HG03354 (cell line): ENCODE data around the gene KIAA1549.
"Not testable (repeated sequence)": the region's sequence is repeated elsewhere in the genome, so short reads cannot be mapped to it uniquely, and the experiment has no call there.

Experiments
- ATAC-seq: cut with Tn5 transposase; IDR thresholded peaks from one replicate; pipeline ENCODE4 v1.9.1; 2021; ENCODE audit warnings: mild to moderate bottlenecking; ENCODE audit not compliant: unreplicated experiment, poor library complexity, severe bottlenecking

Gene KIAA1549

DNA sequence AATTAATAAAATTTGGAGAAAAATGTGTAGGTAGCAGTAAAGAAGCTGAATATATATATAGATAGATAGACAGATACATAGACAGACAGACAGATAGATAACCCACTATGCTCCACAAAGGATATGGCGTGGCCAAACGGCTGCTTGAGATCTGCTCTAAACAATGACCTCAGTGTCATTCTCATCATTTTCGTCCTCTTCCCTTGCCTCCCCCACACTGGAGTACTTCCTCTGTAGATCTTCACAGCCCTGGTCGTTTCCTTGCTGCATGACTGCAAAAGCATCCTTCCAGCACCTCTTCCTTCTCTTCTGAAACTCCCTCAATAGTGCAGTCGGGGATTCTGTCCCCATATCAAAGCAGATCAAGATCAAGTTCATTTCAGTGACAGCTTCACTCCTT is 147.6 kb downstream of the KIAA1549 start:
- ATAC-seq = no peak

DNA sequence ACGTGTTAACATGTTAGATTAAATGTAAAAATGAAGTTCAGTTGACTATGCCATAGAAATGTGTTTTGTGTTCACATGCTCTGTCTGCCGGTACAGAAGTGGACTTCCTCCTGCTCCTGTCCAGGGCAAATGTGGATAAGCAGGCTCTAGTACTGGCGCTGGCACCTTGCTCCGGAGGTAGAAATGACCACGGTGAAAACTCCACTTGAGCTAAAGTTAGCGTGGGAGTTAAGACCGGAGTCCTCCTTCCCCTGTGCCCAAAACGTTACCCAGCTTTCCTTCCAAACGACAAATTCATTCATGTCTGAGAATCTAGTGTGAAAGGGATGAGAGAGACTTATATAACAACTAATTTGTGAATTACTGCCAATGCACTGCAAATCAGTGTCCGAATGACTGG is 148.2 kb downstream of the KIAA1549 start:
- no peak for ATAC-seq

DNA sequence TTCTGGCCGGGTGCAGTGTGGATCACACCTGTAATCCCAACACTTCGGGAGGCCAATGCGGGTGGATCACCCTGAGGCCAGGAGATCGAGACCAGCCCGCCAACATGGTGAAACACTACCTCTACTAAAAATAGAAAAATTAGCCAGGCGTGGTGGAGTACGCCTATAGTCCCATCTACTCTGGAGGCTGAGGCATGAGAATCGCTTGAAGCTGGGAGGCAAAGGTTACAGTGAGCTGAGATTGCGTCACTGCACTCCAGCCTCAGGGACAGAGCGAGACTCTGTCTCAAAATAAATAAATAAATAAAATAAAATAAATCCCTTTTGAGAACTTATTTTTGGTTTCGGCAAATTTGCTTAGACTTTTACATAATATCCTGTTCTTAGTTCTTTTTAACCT is 151.9 kb downstream of the KIAA1549 start:
- ATAC-seq = no peak

DNA sequence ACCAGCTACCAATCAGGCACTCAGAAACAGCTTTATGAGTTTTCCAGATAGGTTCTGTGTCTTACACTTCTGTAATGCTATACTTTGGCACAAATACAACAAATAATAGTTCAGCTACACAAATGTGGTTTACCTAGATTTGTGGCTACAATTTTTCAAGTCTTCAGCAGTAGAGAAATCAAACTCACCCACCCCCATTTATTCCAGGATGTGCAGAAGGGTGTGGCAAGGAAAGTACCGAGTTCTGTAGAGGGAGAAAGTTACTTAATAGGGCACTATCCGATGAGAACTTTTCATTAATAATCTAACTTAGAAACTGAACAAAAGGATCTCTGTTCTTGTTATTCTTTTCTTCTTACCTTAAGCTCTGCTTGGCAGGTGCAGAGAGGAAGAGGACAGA is 152.9 kb downstream of the KIAA1549 start:
- no peak for ATAC-seq

DNA sequence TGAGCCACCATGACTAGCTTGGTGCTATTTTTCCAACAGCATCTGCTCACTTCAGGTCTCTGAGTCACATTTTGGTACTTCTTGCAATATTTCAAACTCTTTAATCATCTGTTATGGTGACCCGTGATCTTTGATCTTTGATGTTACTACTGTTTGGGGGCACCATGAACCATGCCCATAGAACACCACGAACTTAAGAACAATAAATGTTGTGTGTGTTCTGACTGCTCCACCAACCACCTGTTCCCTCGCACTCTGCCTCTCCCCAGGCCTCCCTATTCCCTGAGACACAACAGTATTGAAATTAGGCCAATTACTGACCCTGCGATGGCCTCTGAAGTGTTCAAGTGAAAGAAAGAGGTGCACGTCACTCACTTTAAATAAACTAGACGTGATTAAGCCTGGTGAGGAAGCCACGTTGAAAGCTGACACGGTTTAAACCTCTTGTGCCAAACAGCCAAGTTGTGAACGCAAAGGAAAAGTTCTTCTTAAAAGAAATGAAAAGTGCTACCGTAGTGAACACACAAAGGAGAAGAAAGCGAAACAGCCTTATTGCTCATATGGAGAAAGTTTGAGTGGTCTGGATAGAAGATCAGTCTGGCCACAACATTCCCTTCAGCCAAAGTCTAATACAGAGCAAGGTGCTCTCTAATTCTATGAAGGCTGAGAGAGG is 156.0 kb downstream of the KIAA1549 start:
- no peak for ATAC-seq

DNA sequence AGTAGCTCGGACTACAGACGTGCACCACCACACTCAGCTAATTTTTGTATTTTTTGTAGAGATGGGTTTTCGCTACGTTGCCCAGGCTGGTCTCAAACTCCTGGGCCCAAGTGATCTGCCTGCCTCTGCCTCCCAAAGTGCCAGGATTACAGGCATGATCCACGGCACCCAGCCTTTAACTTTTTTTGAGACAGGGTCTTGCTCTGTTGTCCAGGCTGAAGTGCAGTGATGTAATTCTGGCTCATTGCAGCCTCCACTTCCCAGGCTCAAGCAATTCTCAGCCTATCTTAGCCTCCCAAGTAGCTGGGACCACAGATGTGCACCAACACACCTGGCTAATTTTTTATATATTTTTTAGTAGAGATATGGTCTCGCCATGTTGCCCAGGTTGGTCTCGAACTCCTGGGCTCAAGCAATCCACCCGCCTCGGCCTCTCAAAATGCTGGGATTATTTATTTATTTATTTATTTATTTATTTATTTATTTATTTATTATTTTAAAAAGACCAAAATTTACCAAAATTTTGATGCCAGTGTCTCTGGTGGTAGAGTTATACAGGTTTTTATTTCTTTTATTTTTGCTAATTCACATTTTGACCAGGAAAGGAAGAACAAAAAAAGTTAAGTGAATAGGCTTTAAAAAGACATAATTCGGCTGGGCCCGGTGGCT is 158.2 kb downstream of the KIAA1549 start:
- no peak for ATAC-seq

DNA sequence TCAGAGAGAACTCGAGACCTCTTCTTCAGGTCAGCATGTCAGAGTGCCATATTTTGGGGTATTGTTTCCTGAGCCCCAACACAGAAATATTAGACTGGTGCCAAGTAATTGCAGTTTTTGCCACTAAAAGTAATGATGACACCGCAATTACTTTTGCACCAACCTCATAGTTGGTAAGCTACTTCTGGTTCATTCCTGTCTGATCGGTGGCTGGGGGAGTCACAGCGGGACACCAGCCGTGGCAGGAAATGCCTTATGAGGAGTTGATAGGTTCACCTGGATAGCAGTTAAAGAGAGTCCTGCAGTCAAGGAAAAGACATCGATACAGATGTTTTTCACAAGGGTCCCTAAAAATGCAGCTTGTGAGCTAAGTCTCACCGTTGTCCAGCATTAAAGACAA is 159.3 kb downstream of the KIAA1549 start:
- no peak for ATAC-seq

DNA sequence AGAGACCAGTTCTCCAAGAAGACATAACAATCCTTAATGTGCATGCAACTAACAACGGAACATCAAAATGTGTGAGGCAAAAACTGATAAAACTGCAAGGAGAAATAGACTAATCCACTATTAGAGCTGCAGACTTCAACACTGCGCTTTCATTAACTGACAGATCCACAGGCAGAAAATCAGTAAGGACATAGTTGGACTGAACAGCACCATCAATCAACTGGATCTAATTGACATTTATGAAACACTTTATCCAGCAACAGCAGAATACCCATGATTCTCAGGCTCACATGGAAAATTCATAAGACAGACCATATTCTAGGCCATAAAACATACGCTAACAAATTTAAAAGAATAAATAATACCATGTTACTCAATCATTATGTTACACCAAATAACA is 161.6 kb downstream of the KIAA1549 start:
- no peak for ATAC-seq

DNA sequence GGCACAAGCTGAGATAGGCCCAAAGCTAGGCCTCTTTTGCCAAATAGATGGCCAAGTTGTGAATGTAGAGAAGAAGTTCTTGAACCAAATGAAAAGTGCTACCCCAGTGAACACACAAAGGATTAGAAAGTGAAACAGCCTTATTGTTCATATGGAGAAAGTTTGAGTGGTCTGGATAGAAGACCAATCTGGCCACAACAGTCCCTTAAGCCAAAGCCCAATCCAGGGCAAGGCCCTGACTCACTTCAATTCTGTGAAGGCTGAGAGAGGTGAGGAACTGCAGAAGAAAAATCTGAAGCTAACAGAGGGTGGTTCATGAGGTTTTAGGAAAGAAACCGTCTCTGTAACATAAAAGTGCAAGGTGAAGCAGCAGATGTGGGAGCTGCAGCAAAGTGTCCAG is 164.5 kb downstream of the KIAA1549 start:
- ATAC-seq = no peak

DNA sequence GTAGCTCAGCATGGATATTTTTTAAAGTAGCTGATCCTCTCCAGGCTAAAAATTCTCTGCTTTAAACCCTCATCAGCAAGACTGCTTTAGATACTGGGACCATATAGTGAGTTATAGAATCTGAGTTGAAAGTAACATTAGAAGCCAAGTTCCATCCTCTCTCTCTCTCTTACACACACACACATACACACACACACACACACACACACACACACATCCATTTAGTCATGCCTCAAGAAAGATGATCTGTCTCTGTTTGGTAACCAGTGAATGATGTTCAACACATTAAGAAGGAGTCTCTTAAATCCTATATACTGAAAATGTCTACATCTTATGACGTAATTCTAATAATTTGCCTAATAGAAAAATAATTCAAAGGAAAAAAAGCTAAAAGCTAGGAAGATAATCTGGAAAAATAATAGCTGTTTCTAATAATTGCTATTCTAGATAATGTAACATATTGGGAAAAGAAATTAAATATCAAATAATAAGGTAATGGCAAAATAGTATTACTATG is 166.3 kb downstream of the KIAA1549 start:
- no peak for ATAC-seq

DNA sequence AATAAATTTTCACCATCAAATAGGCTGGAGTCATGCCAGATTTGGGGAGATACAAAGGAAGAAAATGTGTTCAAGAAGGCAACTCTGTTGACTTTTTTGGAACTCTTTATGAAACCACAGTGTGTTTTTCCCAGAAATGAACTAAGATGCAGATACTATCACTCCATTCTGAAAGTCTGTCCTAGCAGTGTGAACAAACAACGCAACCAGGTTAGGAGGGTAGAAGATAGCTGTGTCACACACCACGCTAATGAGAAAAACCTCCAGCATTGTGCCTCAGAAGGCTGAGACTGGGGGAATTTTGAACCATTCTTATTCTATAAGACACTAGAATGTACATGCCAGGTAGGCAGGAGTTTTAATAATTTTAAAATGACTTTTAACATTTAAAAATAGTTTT is 167.2 kb downstream of the KIAA1549 start:
- ATAC-seq = no peak

DNA sequence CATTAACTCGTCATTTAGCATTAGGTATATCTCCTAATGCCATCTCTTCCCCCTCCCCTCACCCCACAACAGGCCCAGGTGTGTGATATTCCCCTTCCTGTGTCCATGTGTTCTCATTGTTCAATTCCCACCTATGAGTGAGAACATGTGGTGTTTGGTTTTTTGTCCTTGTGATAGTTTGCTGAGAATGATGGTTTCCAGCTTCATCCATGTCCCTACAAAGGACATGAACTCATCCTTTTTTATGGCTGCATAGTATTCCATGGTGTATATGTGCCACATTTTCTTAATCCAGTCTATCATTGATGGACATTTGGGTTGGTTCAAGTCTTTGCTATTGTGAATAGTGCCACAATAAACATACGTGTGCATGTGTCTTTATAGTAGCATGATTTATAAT is 169.9 kb downstream of the KIAA1549 start:
- ATAC-seq = not testable (repeated sequence)

DNA sequence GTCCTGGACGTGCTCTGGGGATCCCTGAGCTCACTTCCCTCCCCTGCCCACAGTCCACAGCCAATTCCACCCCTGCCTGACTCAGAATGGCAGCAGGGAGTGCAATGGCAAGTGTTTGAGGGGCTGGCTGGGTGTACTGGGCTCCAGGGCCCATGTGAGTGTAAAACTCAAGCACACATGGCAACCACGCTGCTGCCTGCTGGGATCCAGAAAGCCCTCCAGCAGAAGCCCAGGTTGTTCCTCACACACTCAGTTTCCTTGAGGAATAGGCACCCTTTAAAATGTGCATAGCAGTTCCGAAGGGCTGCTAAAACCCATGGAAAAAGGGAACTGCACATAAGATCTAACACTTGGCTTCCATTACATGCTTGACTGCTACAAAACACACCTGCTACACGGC is 171.8 kb downstream of the KIAA1549 start:
- no peak for ATAC-seq

DNA sequence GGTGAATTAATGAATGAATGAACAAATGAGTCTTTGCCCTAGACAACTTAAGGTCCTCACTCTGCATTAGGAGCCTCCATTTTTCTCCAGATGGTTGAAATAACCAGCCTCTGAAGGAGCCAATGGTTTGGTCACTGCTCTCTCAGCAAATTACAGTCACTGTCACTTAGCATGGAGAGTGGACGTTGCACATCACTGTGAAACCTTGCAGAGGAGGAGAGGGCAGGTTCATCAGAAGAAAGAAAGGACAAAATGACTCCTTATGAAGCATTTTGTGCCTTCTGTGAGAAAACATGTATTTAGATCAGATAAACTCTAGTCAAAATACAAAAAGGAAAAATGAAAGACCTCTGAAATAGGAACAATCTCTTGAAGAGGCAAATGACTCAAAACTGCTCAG is 176.6 kb downstream of the KIAA1549 start:
- ATAC-seq = no peak

DNA sequence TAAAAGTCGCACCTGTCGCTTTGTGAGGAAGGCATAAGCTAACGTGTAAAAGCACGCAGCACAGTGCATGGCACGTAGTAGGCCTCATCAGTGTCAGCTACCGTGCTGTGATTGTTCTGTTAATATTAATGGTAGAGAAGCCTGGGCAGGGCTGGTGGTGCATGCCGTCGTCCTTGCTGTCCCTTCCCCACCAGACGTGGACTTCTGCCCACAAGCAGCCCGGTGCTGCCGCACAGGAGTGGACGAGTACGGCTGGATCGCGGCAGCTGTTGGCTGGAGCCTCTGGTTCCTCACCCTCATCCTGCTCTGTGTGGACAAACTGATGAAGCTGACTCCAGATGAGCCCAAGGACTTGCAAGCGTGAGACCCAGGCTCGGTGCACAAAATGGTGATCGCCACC is 178.5 kb downstream of the KIAA1549 start:
- ATAC-seq = no peak

DNA sequence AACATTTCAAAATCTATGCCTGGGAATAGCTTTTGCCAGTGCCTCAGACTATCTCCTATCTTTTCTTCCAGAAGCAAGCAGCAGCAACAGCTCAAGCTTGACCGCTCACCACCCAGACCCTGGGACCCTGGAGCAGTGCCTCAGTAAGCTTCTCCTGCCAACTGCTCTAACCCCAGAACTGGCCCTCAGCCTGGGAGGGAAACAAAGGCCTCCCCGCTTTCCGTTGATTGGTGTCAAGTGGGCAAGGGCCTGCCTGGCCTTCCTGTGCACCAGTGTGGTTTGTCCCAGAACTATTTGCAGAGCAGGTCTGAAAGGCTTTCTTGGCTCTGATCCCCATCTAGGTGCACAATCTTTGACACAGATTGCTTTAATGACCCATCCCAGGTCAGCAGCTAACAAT is 179.9 kb downstream of the KIAA1549 start:
- no peak for ATAC-seq

DNA sequence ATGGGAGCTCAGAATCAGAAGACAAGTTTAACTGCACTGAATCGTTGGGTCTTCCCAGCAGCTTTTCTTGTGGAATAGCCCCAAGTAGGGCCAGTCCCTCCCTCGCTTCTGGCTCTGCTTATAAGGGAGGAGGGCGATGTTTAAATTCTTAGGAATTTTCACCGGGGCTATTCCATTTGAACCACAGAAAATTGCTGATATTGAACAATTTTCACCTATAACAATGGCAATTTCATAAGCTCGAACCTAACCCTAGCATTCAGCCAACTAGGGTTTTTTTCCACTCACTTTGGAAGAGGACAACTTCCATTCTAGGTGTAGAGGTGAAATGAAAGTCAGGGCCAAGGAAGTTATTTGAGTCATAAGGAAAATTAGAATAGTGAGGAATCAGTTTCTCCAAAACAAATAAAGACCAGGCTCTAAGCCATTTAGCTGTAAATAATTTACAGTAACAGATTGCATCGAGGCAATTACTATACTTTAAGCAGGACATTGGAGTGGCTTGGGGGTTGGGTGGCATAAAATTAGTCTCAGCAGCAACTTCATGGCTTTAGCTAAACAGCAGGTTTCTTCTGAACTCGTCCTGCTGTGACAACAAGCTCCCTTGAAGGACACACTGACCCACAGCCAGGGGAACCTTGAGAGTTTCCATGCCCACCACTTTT is 181.7 kb downstream of the KIAA1549 start:
- no peak for ATAC-seq

DNA sequence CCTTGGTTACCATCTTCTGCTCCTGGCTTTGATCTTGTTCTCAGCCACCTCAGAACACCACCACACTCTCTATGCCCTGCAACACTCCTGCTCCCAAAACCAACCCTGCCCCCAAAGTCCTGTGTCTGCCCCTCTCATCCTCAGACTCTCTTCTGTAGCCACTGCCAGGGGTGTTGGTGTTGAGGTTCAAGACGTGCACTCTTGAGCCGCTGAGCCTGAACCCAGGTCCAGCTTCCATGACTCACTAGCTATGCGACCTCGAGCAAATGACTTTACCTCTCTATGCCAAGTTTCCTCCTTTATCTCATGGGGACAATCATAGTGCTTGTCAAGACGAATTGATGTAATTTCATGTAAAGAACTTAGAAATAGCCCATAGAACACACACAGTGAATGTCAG is 182.4 kb downstream of the KIAA1549 start:
- ATAC-seq = no peak

DNA sequence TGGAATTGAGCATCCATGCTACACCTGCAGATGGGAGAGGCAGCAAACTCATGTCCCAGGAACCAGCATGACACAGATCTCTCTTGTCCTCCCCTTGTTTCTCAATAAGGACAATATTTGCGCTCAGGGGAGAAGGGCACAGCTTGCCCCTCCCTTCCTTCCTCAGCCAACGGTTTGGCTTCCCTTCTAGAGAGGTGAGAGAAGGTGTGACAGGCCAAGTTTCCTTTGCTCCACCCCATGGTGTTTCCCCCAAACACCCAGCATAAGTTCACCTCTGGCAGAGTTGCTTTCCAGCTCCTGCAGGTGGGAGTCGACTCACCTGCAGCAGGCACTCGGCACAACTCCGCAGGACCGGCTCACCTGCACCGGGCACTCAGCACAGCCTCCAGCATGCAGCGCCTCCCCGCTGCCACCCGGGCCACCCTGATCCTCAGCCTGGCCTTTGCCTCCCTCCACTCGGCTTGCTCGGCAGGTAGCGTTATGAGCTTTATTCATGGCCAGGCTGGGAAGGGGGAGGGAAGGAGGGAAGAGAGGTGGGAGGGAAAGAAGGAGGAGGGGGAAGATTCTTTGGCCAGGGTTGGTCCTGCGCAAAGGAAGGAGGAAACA is 183.4 kb downstream of the KIAA1549 start, which contains the start of the genes ATP6V0A4 and TMEM213:
ATP6V0A4 (minus strand) TSS at position 482 of the 606 bp plus-strand sequence. CDS start 26,949 bp downstream, outside the sequence.
TMEM213 (plus strand) TSS at position 280 of the 606 bp plus-strand sequence; CDS start at position 391, 111 bp downstream.
- no peak for ATAC-seq

DNA sequence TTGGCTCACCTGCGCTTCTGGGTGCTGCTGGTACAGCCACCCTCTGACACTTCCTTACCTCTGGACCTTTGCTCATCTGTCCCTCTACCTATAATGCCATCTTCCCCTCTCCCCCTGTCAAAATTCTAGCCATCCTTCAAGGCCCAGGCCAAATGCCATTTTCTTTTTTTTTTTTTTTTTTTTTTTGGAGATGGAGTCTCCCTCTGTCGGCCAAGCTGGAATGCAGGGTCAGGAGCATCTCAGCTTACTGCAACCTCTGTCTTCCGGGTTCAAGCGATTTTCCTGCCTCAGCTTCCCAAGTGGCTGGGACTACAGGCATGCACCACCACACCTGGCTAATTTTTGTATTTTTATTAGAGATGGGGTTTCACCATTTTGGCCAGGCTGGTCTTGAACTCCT is 184.1 kb downstream of the KIAA1549 start:
- not testable (repeated sequence) for ATAC-seq
